ENCODE measurements around the gene TST. TPM values are rescaled to one million over a fixed set of nuclear protein-coding genes. Genes with fewer than 3 reads are reported as not detected.

TST gene
- total and polyA plus RNA-seq, 11 donors: 35.8 to 143 (median 58.1) TPM

DNA sequence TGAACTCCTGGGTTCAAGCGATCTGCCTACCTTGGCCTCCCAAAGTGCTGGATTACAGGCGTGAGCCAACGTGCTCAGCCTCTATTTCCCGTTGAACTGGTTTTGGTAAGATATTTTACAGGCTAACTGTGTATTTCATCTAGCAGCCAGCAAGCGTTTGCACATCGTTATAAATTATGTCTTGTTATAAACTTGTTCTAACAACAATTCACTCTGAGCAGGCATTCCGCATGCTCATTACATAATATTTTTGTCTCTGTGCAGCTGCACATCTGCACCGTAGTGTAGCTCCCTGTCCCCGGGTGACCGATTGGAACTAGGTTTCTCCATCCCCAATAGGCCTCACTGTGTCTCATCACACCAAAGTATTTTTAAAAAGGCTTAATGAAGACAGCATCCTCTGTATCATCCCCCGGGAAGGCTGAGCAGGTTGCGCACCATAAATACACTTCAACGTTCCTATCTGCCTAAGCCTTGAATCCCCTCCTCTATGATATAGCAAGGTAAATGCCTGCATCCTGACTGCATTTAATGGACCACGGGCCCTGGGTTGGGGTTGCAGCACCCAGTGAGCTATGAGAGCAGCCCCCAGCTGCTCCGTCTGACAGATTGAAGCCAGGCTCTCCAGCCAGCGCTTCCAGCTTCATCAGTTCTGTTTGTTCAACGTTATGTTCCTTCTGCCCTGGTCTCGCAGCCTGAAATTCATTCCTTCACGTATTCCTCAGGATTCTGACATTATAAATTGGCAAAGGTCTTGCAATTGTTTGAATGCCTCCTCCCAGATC lies 47.7 kb downstream of the TST start:
- TF ChIP-seq POLR2A (IDR thresholded peaks at IDR 0.05) (no peak), CTCF (IDR thresholded peaks at IDR 0.05) (no peak)
- intact Hi-C loops (cut with DNase I): loop anchor here in 3 of 10 donors (5.0 to 10.0 kb wide), 2 partner anchors 109 to 427 kb away; partner anchors contain the start of gene NCF4 (in 1 of the 3)

DNA sequence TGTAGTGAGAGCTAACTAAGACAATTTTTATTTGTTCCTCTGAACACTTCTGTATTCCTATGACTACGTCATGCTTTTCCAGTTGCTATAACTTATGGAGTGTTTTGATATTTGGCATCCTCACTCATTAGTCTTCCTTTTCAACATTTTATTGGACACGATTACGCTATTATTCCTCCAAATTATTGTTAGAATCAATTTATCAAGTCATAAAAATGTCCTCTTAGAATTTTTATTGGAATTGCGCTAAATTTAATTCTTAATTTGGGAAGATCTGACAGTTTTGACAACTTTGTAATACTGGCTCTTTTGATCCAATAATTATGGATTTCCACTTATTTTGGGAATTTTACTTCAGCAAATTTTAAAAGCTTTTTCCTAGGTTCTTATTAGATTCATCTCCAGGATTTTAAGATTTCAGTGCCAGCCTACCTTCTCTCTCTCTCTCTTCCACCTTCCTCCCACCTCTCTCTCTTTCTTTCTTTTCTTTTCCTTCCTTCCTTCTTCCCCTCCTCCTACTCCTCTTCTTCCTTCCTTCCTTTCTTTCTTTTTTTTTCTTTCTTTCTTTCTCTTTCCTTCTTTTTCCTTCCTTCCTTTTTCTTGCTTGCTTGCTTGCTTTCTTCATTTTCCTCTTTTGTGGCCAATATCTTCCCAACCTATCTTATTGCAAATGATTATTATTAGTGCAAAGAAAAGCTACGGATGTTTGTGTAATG lies 50.8 kb downstream of the TST start:
- H3K36me3 ChIP-seq: no peaks in the 10 kb centered on the region
- H3K4me3 ChIP-seq: no peak overlapping the region
- 88 to 92% (median 90%) methylated on average over 5 of the region's 5 CpGs for WGBS, 4 donors
- no peak for TF ChIP-seq POLR2A (IDR thresholded peaks at IDR 0.05)
- no peak for TF ChIP-seq CTCF (IDR thresholded peaks at IDR 0.05)
- ATAC-seq: no peak
- no peak overlapping the region for H3K27ac ChIP-seq
- no peak for DNase-seq
- H3K9me3 ChIP-seq: no peaks in the 10 kb centered on the region
- intact Hi-C loops (cut with DNase I): loop anchor here in 1 of 10 donors (10.0 kb wide), 1 partner anchor 56 kb away; no protein-coding TSS in a partner anchor
- no peaks in the 10 kb centered on the region for H3K4me1 ChIP-seq
- peaks cover 0 to 5% (median 0%) of the 10 kb centered on the region in 9 donors for H3K27me3 ChIP-seq

More for the DNA sequence above, 47.7 kb downstream of the TST start:
- Histone ChIP-seq H3K4me3 (no peak overlapping the region), H3K9me3 (no peaks in the 10 kb centered on the region), H3K27ac (peak overlapping the region in 1 of 12 donors; percentile 55), H3K27me3 (peaks cover 0 to 5% (median 0%) of the 10 kb centered on the region in 9 donors), H3K4me1 (no peaks in the 10 kb centered on the region), H3K36me3 (no peaks in the 10 kb centered on the region)
- ATAC-seq (no peak), DNase-seq (no peak)
- 74 to 84% (median 77%) methylated on average over 19 of the region's 19 CpGs for WGBS, 4 donors

- no peak for ATAC-seq
- WGBS, 4 donors: 78 to 84% (median 81%) methylated on average over 11 of the region's 11 CpGs
These were observed 52.3 kb downstream of the TST start for GRCh38 chr22:36966851-36967540.

More at GRCh38 chr22:36966851-36967540, 52.3 kb downstream of the TST start:
- Histone ChIP-seq H3K27me3 (peaks cover 0 to 8% (median 0%) of the 10 kb centered on the region in 9 donors), H3K27ac (no peak overlapping the region), H3K4me1 (no peaks in the 10 kb centered on the region), H3K36me3 (no peaks in the 10 kb centered on the region), H3K9me3 (no peaks in the 10 kb centered on the region), H3K4me3 (no peak overlapping the region)
- TF ChIP-seq POLR2A (IDR thresholded peaks at IDR 0.05): no peak
- TF ChIP-seq CTCF (IDR thresholded peaks at IDR 0.05): no peak
- intact Hi-C loops (cut with DNase I): loop anchor here in 1 of 10 donors (10.0 kb wide), 1 partner anchor 58 kb away; no protein-coding TSS in a partner anchor
- DNase-seq: no peak

Measured in heart left ventricle (tissue), 16 donors.